Caki2 (cell line): Measurements from ENCODE around the gene ELP6. TPM values are rescaled to one million over a fixed set of nuclear protein-coding genes. Genes with fewer than 3 reads are reported as not detected.
A peak's percentile ranks its signal among the peaks of the same experiment; 100 is the strongest.
"Not testable (repeated sequence)": the region's sequence is repeated elsewhere in the genome, so short reads cannot be mapped to it uniquely, and the experiment has no call there.

Source experiments
- DNase-seq: peaks from one replicate; pipeline ENCODE4 v3.0.0-alpha.2; 2015; ENCODE audit warnings: low read depth
- in situ Hi-C: cut with HindIII; loops from 2 replicates; pipeline ENCODE4 v1.10.0; 2016; ENCODE audit warnings: low sequenced_read_pairs, low pct_unique_long_range_greater_than_20kb, mixed read lengths
- total RNA-seq: library from RNA; depleted of rRNA; stranded (reverse); fragments of >200 nt; shearing (Covaris generic); gene quantifications from 2 replicates; pipeline ENCODE4 v1.2.3, GENCODE V29; 2014; ENCODE audit warnings: low replicate concordance

The ELP6 gene
- total RNA-seq, 1 experiment from 2014 or later = 30.9 TPM

GRCh38 chr3:47517937-47518336 is 4.4 kb upstream of the ELP6 start:
- in situ Hi-C loops = no loop called here
- DNase-seq = no peak

DNA sequence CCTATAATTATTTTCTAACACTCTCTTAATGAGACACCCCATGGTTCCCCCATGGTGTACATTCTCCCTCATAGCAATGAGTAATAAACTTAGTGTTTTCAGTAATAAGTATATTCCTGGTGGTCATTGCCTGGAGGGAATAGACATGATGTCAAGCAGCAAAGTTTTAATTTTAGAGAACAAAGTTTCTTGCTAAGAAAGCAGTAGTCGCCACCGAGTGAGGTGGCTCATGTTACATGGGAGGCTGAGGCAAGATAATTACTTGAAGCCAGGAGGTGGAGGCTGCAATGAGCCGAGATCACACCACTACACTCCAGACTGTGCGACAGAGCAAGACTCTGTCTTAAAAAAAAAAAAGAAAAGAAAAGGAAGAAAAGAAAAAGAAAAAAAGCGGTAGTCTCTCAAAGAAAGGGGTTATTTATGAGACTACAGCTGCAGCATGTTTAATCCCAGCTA is 2.4 kb upstream of the ELP6 start:
- DNase-seq = no peak
- in situ Hi-C loops = no loop called here

DNA sequence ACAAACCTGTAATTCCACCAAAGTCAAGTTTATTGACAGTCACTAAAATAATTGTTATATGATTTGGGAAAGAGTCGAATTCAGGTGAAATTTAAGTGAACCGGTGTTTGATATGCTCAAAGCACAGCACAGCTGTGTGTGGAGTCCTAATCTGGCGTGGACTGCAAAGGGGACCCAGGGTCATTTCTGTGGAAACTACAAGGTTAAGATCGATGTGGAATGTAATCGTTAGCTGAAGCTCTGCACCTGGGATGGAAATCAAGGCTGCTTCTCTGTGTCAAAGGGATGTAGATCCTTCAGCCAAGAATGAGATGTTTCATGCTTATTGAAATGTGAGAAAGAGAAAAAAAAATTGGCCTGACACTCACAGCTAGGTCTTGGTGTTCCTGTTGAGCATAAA is 1.6 kb upstream of the ELP6 start:
- in situ Hi-C loops = no loop called here
- no peak for DNase-seq

DNA sequence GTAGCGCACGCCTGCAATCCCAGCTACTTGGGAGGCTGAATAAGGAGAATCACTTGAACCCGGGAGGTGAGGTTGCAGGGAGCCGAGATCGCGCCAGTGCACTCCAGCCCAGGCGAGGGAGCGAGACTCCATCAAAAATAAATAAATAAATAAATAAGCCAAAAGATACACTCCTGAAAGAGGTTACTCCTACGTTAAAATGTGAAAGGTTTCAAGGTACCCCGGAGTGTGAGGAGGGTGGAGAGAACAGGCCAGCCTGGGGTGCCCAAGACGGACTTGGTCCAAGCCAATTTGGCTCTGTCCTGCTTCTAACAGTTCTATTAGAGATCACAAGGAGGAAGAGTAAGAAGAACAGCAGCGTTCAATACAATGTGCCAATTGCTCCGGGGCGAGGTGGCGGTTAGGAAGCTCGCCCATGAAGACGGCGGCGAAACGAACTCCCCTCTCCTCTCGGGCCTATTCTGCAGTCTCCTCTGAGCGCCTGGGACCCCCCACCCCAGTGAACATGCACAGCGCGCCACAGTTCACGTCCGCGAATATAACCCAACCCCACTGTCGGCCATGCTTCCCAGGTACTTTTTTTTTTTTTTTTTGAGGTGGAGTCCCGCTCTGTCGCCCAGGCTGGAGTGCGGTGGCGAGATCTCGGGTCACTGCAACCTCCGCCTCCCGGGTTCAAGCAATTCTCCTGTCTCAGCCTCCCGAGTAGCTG is 942 bp downstream of the ELP6 start:
- in situ Hi-C loops = no loop called here
- peak; percentile 36 for DNase-seq

GRCh38 chr3:47505267-47505666 is 8.2 kb downstream of the ELP6 start:
- in situ Hi-C loops, DNase-seq: not testable (repeated sequence)

- no peak for DNase-seq
- in situ Hi-C loops = no loop called here
Measured at GRCh38 chr3:47504113-47504512, 9.4 kb downstream of the ELP6 start.

DNA sequence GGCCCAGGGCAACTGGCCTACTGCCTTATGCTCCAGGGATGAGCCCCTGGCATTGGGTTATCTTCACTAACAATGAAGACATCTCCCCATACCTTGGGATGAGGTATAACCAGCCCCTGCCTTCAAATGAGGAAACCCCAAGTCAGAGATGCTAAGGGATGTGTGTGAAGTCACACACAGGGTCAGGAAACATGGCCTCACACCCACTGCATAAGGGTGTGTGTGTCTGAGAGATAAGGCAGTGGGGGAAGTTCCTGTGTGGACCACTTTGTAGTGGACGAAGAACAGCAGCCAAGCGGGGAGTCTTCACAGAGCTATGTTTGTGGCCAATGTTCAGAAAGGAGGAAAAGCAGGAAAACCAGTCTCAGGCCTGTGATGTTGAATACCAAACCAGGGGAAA is 10.5 kb downstream of the ELP6 start:
- in situ Hi-C loops = no loop called here

DNA sequence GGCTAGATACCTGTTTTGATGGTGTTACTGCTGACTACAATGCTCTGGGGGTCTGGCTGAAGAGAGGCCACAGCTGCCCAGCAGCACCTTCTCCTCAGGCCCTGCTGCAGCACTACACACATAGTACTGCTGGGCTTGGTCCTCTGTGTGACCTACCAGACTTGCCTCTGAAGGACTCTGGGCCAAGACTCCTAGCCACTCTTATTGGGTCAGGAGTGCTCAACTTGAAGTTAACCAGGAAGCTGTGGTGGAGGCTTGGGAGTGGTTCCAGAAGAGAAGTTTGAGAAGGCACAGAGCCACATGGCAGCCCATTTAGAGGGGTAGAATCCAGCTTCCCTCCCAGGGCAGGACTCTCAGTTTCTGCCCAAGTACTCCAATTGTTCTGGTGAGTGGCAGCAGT is 16.6 kb downstream of the ELP6 start:
- no peak for DNase-seq
- in situ Hi-C loops = no loop called here

More for the DNA sequence above, 10.5 kb downstream of the ELP6 start:
- DNase-seq = no peak

DNA sequence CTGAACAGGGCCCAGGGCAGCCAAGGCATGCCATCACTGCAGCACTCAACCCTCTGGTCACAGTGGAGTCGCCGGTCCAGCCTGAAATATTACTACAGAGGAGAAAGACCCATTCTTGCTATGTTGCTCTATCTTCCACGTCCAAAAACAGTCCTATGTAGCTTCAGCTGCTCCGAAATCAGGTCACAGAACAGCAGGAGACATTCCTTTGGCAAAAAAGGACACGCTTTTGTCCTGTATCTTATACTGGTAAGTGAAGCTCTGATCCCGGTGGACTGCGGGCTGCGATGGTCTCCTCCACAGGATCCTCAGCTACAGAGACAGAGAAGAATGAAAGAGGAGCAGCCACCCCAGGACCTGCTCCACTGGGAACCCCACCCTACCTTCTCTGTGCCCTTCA is 17.6 kb downstream of the ELP6 start:
- in situ Hi-C loops = no loop called here
- DNase-seq = no peak

DNA sequence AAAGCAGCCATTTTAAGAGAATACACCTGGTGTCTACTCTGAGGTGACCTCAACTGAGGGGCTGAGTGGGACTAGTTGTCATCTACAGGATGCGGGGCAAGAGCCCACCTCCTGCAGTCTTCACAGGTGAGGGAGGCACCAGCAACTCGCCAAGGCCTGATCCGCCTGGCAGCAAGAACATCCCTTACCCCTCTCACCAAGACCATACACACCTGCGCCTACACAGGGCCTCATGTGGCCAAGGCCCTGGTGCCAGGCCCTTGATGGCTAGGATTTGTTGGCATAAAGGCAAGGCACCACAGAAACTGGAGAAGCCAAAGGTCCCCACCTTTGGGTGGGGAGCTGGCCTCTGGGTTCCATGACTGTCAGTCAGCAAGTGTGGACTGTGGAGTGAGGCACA is 18.4 kb downstream of the ELP6 start:
- no peak for DNase-seq
- in situ Hi-C loops = no loop called here

GRCh38 chr3:47491777-47492176 is 21.7 kb downstream of the ELP6 start:
- no peak for DNase-seq
- in situ Hi-C loops = no loop called here

GRCh38 chr3:47491186-47491585 is 22.3 kb downstream of the ELP6 start:
- DNase-seq = no peak
- in situ Hi-C loops = no loop called here

DNA sequence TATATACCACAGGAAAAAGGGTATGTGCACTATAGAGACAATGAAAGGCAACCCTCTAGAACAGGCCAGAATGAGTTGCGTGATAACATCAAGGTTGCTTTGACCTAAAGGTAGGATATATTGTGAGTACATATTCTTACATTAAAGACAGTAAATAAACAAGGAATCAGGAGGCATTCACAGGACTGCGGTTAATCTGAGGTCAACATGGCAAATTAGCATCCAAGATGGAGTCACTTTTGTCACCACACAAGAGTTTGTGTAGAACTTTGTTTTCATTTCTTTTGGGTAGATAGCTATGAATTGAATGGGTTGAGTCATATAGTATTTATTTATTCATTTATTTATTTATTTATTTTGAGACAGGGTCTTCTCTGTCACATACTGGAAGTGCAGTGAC is 26.2 kb downstream of the ELP6 start:
- no peak for DNase-seq
- in situ Hi-C loops = no loop called here

- in situ Hi-C loops = no loop called here
- DNase-seq = no peak
Measured at GRCh38 chr3:47485812-47486211, 27.7 kb downstream of the ELP6 start.

GRCh38 chr3:47482366-47482765 is 31.1 kb downstream of the ELP6 start:
- in situ Hi-C loops = no loop called here
- no peak for DNase-seq

GRCh38 chr3:47481763-47482162 is 31.7 kb downstream of the ELP6 start:
- DNase-seq, in situ Hi-C loops: not testable (repeated sequence)

GRCh38 chr3:47480267-47480666 is 33.2 kb downstream of the ELP6 start:
- DNase-seq, in situ Hi-C loops: not testable (repeated sequence)

DNA sequence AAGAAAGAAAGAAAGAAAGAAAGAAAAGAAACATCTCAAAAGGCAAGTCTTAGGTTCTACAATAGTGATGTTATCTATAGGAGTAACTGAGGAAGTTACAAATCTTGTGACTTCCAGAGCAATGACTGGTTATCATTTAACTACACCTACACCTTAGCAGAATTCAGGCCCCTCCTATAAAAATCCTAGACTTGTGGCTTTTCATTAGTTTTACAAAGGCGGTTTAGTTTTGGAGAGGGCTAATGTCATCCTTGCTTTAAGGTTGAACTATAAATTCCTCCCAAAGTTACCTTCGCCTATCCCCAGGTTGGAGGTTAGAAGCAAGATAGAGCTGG is 33.7 kb downstream of the ELP6 start:
- in situ Hi-C loops = no loop called here
- DNase-seq = no peak

DNA sequence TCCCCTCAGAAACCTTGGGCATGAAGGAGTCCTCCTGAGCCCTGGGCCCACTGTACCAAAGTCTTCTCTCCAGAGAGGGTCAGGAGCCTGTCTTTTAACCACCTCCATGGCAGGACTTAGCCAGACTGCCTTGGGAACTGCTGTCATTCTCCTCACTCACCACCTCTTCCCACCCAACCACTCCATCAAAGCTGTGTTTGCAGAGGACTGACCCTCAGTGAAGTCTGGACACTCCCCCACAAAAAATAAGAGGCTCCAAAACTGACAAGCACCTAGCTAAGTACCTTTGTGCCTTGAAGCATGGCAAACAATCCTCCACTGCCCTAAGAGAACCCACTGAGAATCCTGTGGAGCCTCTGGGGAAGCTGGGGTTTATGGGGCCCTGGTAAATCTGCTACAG is 35.5 kb downstream of the ELP6 start:
- no peak for DNase-seq
- in situ Hi-C loops = no loop called here

DNA sequence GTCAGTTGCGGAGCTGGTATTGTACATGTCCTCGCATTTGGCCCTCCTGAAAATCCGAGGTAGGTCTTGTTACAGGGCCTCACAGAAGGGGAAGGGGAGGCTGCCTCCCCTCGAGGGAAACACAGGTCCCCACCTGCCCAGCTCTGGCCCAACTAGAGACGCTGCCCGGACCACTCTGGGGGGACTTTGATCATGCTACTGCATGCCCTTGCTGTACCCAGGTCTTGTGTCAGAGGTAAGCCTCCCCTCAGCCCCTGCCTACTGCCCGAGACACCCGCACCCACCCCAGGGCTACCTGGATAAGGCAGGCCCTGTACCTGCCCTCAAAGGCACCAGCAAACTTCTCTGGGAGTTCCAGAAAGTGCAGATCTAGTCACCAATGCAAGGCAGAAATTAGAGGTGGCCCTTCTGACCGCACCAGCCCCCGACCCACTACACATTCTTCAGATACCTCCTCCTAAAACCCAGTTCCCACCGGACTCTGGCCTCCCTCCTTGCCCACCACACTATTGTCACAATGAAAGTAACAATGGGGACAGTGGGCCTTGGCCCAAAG is 36.8 kb downstream of the ELP6 start:
- no peak for DNase-seq
- in situ Hi-C loops = no loop called here
